GM18907 (cell line): ENCODE data around the gene RPTOR.
"Not testable (repeated sequence)": the region's sequence is repeated elsewhere in the genome, so short reads cannot be mapped to it uniquely, and the experiment has no call there.

Experiments used
- ATAC-seq: cut with Tn5 transposase; IDR thresholded peaks from one replicate; pipeline ENCODE4 v1.9.1; 2021; ENCODE audit warnings: mild to moderate bottlenecking, moderate library complexity; ENCODE audit not compliant: unreplicated experiment

RPTOR gene

GRCh38 chr17:80544655-80545498 lies at the start of gene RPTOR:
Gene RPTOR, plus strand, starts transcription at chr17:80544838. Its CDS starts 792 bp downstream, at chr17:80545630.
- ATAC-seq: peak; percentile 88

- ATAC-seq: no peak
Measured at GRCh38 chr17:80497726-80498241, 46.9 kb upstream of the RPTOR start.

- ATAC-seq: no peak
Measured at GRCh38 chr17:80498242-80498919, 46.3 kb upstream of the RPTOR start.

GRCh38 chr17:80498920-80499410 lies 45.7 kb upstream of the RPTOR start:
- no peak for ATAC-seq

GRCh38 chr17:80499560-80499959 lies 45.1 kb upstream of the RPTOR start:
- ATAC-seq: no peak

DNA sequence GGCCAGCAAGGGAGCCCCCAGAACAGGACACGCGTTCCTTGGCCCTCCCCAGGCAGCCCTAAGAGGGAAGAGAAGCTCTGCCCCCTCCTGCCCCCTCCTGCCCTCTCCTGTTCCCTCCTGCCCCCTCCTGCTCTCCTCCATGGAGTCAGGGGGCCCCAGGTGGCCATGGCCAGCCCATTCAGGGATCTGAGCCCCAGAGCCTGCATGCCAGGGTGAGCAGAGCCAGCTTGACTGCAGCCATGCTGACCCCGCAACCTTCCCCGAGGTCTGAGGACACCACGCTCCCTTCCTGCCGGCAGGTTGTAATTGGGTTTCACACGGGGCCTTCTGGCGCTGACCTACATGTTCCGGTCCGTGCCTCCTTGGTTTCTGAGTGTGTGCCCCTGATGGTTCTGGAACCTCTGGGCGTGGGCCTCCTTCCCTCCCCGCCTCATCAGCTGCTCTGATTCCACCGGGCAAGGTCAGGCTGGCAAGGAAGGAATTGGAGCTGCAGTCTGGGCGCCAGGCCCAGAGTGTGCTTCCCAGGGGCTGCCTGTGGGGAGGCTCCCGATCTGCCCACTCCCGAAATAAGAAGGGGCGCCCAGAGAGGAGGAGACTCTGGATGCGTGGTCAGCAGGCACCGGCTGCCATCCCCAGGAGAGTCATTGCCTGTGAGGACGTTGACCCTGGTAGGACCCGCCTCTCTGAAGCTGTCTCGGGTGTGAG lies 44.5 kb upstream of the RPTOR start:
- no peak for ATAC-seq

DNA sequence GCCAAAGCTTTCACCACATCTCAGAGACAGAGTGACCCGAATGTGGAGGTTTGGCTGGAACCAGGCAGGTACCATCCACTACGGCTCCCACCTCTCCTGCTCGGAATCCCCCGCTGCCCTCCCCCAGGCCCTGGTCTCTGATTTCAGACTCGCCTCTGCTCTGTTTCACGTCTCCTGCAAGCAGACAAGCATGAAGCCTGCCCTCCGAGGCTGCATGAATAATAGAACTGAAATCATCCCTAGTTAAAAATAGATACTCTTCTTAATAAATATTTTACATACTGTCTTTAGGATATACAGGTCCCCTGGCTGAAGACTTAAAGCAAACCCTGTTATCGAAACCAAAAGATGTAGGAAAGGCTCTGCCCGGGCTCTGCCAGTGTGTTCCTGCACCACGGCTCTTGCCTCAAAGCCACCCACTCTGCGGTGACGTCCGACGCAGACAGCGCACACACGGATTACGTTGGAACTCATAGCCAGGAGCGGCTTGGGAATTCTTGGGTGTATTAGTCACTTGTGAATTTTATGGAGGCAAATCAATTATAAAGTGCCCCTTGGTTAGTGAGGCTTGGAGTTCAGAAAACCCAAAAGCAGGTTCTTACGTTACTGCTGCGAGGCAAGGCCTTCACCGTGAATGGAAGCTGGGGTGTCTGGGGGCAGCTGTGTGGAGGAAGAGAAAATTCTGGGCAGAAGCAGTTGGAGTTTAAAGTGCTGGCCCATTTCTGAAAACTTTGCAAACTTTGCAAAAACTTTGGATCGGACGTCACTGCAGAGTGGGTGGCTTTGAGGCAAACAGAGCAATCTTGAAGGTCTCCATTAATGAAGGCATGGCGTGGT lies 42.7 kb upstream of the RPTOR start:
- no peak for ATAC-seq

- no peak for ATAC-seq
Measured at GRCh38 chr17:80502578-80502877, 42.1 kb upstream of the RPTOR start.

GRCh38 chr17:80503031-80503430 lies 41.6 kb upstream of the RPTOR start:
- ATAC-seq: no peak

DNA sequence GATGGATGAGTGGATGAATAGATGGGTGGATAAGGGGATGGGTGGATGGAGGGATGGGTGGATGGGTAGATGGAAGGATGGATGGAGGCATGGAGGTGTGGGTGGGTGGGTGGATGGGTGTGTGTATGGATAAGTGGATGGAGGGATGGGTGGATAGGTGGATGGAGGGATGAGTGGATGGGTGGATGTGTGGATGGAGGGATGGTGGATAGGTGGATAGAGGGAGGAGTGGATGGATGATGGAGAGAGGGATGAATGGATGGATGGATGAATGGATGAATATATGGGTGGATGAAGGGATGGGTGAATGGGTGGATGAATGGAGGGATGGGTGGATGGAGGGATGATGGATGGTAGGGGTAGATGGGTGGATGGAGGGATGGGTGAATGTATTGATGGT lies 40.7 kb upstream of the RPTOR start:
- no peak for ATAC-seq

GRCh38 chr17:80504686-80505413 lies 39.8 kb upstream of the RPTOR start:
- ATAC-seq: no peak

DNA sequence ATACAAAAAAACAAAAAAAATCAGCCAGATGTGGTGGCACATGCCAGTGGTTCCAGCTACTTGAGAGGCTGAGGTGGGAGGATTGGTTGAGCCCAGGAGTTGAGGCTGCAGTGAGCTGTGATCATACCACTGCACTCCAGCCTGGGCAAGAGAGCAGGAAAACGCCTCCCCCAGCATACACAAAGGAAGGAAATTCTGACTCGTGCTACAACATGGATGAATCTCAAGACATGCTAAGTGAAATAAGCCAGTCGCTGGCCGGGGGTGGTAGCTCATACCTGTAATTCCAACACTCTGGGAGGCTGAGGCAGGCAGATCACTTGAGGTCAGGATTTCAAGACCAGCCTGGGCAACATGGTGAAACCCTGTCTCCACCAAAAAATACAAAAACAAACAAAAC lies 37.5 kb upstream of the RPTOR start:
- not testable (repeated sequence) for ATAC-seq

- no peak for ATAC-seq
Measured at GRCh38 chr17:80507965-80508364, 36.7 kb upstream of the RPTOR start.

DNA sequence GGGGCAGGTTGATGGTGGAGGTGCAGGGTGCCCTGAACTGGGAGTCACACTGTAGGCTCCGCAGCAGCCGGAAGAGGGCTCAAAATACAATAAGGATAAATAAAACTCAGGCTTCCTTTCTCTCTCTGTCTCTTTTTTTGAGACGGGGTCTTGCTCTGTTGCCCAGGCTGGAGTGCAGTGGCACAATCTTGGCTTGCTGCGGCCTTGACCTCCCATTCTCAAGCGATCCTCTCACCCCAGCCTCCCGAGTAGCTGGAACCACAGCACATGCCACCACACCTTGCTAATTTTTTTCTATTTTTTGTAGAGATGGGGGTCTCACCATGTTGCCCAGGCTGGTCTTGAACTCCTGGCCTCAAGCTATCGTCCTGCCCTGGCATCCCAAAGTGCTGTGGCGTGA lies 35.3 kb upstream of the RPTOR start:
- no peak for ATAC-seq

- no peak for ATAC-seq
Measured at GRCh38 chr17:80510132-80510531, 34.5 kb upstream of the RPTOR start.

DNA sequence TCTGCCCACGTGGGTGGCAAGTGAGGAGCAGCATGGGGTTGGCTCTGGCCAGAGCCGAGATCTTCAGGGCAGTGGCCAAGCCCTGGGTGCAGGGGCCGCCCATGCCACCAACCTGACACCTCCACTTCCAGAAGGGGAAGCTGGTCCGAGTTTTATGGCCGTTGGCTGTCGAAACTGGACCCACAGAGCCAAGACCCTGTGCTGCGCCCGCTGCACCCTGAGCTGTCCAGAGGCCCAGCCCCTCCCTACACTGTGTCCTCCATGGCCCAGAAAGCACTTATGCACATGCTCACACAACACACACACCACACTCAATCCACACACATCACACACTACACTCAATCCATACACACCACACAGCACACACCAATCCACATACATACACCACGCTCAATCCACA lies 33.9 kb upstream of the RPTOR start:
- ATAC-seq: no peak

DNA sequence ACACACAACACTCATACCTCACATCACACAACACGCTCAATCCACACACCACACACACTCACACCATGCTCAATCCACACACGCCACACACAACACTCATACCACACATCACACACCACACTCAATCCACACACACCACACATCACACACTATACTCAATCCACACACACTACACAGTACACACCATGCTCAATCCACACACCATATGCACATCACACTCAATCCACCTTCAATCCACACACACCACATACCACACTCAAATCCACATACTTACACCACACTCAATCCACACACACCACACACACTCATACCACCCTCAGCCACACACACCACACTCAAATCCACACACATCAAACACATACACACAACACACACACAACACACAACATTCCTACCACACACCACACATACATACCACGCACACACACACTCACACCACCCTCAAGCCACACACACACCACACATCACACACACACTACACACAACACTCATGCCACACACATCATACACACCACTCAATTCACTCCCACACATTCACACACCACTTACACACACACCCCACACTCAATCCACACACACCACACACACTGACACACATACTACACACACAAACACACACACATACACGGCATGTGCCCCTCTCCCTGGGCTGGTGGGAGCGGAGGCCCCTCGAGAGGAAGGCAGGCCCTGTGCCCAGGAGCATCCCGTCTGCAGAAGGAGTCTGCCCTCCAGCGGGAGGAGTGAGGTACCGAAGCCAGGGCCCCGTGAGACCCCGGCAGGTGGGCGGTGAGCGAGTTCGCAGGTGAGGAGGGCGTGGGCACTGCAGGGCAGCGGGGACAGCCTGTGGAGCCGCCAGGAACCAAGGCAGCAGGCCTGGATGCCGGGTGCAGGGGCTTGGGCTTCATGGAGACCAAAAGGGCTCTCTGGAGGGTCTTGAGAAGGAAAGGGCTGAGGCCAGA lies 33.1 kb upstream of the RPTOR start:
- no peak for ATAC-seq

DNA sequence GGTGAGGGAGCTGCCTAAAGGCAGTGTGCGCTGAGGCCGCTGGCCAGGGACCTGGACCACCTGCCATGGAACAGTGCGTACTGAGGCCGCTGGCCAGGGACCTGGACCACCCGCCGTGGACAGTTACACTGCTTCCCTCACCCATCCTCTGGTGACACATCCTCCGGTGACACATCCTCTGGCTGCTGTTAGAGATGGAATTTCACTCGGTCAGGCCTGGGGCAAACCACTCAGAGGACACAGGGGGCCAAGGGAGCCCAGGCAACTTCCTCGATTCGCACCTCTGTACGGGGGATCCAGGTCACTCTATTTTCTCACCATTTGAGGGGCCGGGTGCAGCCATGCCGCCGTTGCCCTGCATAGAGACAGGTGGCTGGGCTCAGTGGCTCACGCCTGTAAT lies 32.4 kb upstream of the RPTOR start:
- no peak for ATAC-seq

DNA sequence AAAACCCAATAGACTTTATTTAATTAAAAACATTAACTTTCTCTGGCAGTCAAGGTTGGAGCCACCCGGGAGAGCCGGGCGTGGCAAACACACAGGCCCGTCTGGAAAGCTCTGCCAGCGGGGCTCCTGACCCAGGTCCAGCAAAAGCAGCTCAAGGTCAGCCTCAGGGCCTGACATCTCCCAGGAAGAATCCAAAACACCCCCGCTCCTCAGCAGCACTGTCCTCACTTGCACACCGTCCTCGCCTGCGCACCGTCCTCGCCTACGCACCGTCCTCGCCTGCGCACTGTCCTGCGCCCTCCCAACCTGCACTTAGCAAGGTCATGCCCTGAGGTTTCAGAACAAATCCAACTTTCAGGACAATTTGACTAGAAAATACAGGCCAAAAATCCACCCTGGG lies 31.4 kb upstream of the RPTOR start:
- ATAC-seq: no peak
